GM21737 (cell line): ENCODE measurements around the gene SLC38A6.

ENCODE experiments used
- ATAC-seq: cut with Tn5 transposase; IDR thresholded peaks from one replicate; pipeline ENCODE4 v1.9.1; 2021; ENCODE audit warnings: mild to moderate bottlenecking, moderate library complexity; ENCODE audit not compliant: unreplicated experiment

The SLC38A6 gene

DNA sequence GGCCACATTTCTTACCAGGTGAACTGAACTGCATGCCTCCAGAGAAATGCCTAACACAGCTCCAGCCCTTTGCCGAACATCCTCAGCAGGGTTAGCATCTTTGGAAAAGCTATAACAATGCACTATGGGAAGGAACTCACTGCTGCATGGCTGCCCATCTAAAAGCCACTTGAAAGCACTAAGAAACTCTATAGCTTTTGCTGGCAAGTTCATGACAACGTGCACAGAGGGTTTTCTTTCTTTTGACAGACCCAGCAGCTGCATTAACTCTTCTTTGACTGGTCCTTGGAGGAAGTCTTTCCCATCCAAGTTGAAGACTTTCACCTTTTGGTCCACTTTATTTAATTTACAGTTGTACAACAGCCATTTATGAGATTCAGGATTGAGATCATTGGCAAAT lies 5.5 kb upstream of the SLC38A6 start:
- ATAC-seq = no peak

DNA sequence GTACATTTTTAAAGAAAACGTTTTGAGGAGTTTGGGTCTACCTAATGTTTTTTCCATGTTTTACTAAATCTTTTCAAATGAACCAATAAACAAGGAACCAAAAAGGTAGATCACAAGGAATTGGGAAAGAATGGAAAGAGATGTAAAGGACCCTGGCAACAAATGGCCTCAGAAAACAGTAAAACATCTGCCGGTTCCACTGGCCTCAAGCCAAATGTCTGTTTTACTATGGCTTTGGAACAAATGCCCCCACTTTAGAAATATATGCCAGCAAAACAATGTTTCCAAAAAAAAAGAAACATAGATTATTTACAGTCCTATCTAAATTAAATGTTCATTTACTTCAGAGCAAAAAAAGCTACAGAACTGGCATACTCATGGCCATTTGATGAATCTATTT lies 3.2 kb upstream of the SLC38A6 start:
- no peak for ATAC-seq

DNA sequence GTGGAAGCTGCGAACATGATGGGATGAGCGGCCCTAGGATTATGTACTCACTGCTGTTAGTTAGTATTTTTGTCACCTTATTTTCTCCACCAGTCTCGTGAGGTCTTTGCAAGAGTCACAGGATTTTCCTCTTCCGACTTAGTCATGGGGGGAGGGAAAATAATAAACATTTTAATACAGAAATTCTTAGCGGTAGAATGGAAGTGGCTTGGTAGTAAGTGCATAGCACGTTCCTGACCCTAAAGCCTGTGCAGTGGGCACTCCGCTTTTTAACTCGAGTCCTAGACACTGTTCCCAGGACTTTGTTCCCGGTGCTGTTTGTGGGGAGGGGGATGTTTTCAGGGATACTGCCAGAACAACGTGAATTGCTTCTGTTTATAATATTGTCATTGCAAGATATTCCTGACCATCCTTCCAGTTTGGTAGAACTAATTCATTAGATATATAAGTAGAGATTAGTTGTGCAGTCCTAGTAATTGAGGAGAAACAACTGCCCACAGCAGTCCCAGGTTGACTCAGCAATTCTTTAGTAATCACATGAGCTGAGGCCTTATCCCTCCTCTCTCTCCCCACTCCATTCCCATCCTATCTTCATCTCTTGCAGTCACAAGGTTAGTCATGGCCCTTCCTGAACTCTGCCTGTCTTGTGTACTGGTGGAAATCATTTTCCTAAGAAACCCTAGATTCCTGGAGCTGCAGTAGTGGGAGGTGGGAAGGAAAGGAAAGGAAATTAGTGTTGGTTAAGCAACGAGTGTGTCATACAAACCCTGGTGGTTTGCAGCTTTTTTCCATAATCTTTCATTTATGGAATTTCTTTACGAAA lies 799 bp downstream of the SLC38A6 start:
- ATAC-seq = no peak

GRCh38 chr14:60984196-60984595 lies 3.2 kb downstream of the SLC38A6 start:
- no peak for ATAC-seq

- no peak for ATAC-seq
These were observed 5.5 kb downstream of the SLC38A6 start for GRCh38 chr14:60986500-60986899.

DNA sequence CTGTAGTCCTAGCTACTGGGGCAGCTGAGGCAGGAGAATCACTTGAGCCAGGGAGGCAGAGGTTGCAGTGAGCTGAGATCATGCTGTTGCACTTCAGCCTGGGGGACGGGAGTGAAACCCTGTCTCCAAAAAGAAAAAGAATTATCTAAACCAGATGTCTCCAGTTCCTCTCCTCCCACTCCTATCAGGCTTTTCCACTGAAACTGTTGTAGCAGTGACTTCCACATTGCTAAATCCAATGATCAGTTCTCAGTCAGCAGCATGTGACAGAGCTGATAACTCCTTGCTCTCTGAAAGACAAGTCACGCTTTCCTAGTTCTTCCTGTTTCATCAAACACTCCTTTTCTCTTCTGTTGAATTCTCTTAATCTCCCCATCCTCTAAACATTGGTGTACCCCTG lies 8.6 kb downstream of the SLC38A6 start:
- ATAC-seq = no peak

- ATAC-seq = no peak
These were observed 17.6 kb downstream of the SLC38A6 start for GRCh38 chr14:60998617-60999016.

DNA sequence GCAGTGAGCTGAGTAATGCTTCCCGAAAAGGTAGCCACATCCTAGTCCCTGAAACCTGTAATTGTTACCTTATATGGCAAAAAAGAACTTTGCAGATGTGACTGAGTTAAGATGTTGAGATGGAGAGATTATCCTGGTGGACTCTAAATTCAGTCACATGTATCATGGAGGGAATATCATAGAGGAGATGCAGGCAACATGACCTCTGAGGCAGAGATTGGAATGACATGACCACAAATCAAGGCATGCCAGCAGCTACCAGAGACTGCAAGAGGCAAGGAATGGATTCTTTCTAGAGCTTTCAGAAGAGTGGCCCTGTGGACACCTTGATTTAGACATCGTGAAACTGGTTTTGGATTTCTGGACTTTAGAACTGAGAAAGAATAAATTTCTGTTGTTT lies 18.5 kb downstream of the SLC38A6 start:
- no peak for ATAC-seq

DNA sequence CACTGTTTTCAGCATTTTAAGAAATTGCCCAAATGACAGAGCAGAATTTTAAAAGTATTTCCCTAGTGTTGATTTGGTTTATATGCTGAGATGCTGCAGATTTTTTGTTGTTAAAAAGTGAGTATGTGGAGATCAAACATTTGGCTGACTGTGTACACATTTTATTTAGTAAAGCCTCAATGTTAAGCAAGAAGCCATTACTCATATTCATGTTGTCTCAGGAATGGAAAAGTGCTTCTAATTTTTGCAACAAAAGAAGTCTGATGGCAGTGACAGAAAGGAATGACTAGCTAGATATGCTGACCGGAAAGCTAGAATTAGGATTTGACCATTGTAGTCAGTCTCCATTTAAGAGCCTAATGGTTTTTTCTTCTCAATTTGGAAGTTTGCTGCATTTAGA lies 22.5 kb downstream of the SLC38A6 start:
- no peak for ATAC-seq

- ATAC-seq = no peak
These were observed 38.5 kb downstream of the SLC38A6 start for GRCh38 chr14:61019537-61019936.

DNA sequence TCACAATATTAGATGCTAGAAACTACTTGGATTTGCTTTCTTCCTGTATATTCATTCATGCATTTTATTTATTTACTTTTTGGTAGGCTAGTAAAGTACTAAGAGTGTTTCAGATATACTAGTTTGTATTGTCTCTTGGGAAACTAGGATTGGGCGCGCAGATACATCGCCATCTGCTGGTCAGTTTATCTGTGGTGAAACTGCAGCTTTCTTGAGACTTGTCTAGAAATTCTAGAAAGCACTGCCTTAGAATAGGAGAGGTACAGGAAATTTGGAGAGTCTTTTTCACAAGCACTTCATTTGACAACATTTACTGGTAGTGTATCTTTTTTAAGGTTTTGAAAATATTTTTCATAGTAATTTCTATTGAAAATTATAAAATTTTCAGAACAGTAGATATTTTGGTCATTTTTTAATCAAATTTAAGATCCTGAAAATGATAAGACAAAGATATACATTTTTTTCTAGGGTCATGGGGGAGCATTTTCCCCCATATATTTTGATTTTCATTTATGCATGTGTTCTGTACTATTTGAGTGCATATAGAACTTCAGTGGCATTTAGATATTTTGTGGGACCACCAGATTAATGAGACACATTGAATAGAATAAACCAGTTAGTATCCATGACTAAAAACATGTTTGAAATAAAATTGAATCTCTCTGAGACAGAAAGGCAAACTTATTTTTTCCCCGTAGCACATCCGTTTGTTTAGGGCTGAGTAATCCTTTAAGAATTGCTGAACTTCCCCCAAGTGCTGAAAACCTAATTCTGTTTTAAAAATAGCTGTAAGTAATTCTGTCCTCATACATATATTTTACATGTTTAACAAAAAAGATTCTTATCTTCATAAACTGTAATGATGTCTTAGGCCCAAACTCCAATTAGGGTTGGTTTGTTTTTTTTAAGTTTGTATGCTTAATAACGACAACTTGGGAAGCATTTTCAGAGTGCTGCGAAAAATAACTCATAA lies 44.5 kb downstream of the SLC38A6 start:
- no peak for ATAC-seq

- ATAC-seq = no peak
These were observed 45.5 kb downstream of the SLC38A6 start for GRCh38 chr14:61026526-61026925.

DNA sequence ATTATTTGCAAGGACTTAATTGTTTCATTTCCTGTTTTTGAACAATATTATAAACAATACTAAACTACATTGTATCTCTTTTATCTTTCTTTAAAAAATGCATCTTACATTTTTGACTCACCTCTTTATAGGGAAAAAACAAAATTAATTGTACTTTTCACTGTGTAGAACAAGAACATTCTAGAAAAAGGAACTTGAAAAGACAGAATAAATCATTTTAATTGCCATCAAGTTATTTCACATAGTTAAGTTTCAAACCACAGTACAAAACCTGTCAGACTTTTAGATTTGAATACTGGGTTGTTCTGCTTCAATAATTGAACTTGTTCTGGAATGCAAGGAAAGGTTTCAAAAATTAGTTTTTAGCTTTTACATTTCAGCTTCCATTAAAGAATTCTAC lies 50.0 kb downstream of the SLC38A6 start:
- ATAC-seq = no peak

GRCh38 chr14:61033054-61033453 lies 52.0 kb downstream of the SLC38A6 start:
- no peak for ATAC-seq

- no peak for ATAC-seq
These were observed 52.8 kb downstream of the SLC38A6 start for GRCh38 chr14:61033855-61034254.

DNA sequence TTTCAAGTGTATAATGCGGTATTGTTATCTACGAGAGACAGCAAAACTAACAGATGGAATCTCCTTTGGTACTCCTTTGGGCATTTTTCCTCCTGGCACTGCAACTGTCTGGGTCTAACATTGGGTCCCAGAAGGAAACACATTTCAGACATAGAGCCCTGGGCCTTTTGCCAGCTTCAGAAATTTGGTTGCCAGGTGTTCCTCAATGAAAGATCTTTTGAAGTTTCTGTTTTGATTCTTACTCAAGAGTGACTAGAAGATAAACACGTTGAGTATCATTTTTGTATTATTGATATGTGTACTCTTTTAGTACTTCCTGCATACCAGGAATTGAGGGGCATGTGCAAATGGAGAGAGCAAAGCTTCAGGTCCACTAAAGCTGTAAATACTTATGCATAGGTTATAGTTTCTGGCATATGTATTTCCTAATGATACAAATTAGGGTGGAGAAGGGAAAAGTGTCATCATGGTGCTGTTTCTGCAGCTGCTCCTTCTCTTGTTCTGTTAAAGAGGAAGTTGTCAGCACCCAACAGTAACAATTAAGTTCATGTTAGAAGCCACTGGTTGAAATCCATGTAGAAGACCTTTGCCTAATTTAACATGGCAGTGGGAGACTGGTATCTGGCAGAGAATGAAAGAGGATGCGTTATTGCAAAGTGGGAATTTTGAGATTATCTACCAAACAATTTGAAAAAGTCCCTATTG lies 53.5 kb downstream of the SLC38A6 start:
- ATAC-seq = peak; percentile 83

DNA sequence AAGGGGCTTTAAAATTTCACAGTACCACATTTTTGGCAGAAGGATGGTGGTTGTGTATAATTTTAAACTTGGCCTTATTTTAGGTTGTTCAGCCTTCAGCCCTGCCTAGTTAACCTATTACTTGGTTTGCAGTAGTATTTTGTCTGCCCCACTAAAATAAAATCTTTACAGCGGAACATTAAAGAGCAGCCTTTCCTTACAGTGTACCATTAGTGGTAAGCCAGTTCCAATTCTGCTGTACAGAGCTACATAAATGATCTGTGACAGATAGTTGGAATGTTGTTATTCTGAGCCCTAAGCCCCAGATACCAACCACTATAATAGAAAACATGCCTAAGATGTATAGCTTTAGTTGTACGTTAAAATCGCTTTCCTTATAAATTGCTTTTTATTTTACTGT lies 56.2 kb downstream of the SLC38A6 start:
- ATAC-seq = no peak

DNA sequence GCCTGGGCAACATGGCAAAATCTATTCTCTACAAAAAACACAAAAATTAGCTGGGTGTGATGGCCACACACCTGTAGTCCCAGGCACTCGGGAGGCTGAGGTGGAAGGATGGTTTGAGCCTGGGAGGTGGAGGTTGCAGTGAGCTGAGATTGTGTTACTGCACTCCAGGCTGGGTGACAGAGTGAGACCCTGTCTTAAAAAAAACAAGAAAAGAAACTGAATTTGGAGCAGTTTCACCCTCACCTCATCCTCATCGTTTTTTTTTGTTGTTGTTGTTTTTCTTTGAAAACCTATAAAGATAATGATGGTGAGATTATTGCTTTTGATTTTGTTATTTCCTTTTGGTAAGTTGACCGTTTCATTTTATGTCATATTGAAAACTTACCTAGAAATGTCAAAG lies 60.7 kb downstream of the SLC38A6 start:
- no peak for ATAC-seq

DNA sequence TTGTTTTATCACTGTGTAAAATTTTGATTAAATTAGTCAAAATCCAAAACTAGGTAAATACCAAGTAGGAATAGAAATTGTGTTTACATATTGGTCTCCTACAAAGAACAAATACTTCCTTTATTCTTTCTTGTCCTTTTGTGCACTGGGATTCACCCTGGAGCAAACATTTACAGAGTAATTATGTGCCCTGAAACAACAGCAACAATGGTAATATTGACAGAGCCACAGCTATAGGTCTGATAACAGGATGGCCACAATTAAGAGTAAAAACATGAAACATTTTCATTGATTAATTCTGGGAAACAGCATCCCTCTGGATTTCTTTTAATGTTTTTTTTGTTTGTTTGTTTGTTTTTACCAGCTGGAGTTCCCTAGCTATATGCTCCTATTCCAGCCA lies 61.2 kb downstream of the SLC38A6 start:
- ATAC-seq = no peak

DNA sequence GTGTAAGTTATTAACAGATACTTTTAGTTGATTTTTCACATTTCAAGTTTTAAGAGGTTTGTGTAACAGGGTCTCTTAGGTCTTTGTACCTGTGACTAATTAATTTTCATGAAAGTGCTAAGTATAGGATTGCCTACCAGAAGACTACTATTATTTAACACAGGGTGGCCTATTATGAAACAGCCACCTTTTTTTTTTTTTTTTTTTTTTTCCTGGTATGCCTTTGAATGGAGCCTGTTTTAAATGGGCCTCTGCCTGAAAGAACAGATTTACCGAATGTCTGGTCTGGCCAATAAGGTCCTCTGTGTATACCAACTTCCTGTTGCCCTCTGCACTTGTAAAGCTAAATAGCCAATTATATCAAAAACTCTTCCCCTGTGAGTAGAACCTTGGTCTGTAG lies 62.5 kb downstream of the SLC38A6 start:
- no peak for ATAC-seq

DNA sequence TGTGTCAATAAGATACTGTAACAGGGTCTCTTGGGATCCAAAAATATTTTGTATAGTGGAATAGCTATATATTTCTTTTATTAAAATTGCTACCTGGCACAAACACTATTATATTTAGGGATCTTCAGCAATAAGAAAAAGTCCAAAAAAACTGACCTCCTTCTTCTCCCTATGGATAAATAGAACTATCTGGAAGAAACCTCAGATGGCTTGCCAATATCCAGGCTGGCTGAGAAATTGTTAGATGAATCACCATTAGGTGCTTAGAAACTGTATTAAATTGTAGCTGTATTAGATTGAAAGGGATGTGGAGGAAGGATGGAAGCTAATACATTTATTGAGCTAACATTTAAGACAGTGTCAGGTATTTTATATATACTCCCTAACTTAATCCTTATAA lies 66.0 kb downstream of the SLC38A6 start:
- ATAC-seq = no peak
